ENCODE data around the gene SRGAP3.

DNA sequence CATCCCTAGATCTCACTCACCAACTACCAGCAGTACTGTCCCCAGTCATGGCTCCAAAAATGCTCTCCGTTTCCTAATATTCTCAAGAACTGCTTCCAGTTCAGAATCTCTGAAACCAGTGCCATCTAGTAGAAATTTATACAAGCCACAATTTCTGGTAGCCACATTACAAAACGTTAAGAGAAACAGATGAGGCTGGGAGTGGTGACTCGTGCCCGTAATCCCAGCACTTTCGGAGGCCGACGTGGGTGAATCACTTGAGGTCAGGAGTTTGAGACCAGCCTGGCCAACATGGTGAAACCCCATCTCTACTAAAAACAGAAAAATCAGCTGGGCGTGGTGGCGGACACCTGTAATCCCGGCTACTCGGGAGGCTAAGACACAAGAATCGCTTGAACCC is 207.8 kb downstream of the SRGAP3 start:
- TF ChIP-seq, protein P1, sequence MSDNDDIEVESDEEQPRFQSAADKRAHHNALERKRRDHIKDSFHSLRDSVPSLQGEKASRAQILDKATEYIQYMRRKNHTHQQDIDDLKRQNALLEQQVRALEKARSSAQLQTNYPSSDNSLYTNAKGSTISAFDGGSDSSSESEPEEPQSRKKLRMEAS (IDR thresholded peaks at IDR 0.05): no peak
- TF ChIP-seq EGR1 (IDR thresholded peaks at IDR 0.05): no peak
- TF ChIP-seq TAF1 (IDR thresholded peaks at IDR 0.05; ENCODE audit: low read depth): no peak
- no peak for TF ChIP-seq CEBPB (IDR thresholded peaks at IDR 0.05)
- no peak for TF ChIP-seq ZBTB7A (IDR thresholded peaks at IDR 0.05; ENCODE audit: low read depth)
- no peak for TF ChIP-seq EP300 (IDR thresholded peaks at IDR 0.05; ENCODE audit: borderline replicate concordance)
- no peak for TF ChIP-seq RAD21 (IDR thresholded peaks at IDR 0.05; ENCODE audit: low read depth)
- TF ChIP-seq, protein P2, sequence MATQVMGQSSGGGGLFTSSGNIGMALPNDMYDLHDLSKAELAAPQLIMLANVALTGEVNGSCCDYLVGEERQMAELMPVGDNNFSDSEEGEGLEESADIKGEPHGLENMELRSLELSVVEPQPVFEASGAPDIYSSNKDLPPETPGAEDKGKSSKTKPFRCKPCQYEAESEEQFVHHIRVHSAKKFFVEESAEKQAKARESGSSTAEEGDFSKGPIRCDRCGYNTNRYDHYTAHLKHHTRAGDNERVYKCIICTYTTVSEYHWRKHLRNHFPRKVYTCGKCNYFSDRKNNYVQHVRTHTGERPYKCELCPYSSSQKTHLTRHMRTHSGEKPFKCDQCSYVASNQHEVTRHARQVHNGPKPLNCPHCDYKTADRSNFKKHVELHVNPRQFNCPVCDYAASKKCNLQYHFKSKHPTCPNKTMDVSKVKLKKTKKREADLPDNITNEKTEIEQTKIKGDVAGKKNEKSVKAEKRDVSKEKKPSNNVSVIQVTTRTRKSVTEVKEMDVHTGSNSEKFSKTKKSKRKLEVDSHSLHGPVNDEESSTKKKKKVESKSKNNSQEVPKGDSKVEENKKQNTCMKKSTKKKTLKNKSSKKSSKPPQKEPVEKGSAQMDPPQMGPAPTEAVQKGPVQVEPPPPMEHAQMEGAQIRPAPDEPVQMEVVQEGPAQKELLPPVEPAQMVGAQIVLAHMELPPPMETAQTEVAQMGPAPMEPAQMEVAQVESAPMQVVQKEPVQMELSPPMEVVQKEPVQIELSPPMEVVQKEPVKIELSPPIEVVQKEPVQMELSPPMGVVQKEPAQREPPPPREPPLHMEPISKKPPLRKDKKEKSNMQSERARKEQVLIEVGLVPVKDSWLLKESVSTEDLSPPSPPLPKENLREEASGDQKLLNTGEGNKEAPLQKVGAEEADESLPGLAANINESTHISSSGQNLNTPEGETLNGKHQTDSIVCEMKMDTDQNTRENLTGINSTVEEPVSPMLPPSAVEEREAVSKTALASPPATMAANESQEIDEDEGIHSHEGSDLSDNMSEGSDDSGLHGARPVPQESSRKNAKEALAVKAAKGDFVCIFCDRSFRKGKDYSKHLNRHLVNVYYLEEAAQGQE (IDR thresholded peaks at IDR 0.05; ENCODE audit: low read depth): no peak
- no peak for TF ChIP-seq FOXM1 (IDR thresholded peaks at IDR 0.05; ENCODE audit: borderline replicate concordance, low read depth)
- TF ChIP-seq YY1 (IDR thresholded peaks at IDR 0.05; ENCODE audit: low read depth): no peak
- TF ChIP-seq NFIC (IDR thresholded peaks at IDR 0.05): no peak
- TF ChIP-seq, protein P3, sequence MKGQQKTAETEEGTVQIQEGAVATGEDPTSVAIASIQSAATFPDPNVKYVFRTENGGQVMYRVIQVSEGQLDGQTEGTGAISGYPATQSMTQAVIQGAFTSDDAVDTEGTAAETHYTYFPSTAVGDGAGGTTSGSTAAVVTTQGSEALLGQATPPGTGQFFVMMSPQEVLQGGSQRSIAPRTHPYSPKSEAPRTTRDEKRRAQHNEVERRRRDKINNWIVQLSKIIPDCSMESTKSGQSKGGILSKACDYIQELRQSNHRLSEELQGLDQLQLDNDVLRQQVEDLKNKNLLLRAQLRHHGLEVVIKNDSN (IDR thresholded peaks at IDR 0.05): no peak
- TF ChIP-seq CREB1 (IDR thresholded peaks at IDR 0.05; ENCODE audit: low read depth): no peak
